HG03520 (cell line): ENCODE measurements around the gene TAOK1.

ENCODE experiments used
- ATAC-seq: cut with Tn5 transposase; IDR thresholded peaks from one replicate; pipeline ENCODE4 v1.9.1; 2021; ENCODE audit warnings: mild to moderate bottlenecking, moderate library complexity; ENCODE audit not compliant: unreplicated experiment

TAOK1 gene

GRCh38 chr17:29568331-29569244 lies 178.4 kb downstream of the TAOK1 start, which contains the start of gene TP53I13:
TSS of gene TP53I13 (plus strand) at chr17:29568701. CDS start at chr17:29568759, 58 bp downstream.
- peak; percentile 33 for ATAC-seq

- ATAC-seq, result no peak
Observed at GRCh38 chr17:29569245-29569950, 179.2 kb downstream of the TAOK1 start.

GRCh38 chr17:29570521-29570920 lies 180.4 kb downstream of the TAOK1 start:
- no peak for ATAC-seq

- no peak for ATAC-seq
Observed at GRCh38 chr17:29571486-29571882, 181.3 kb downstream of the TAOK1 start.

GRCh38 chr17:29571883-29572681 lies 181.9 kb downstream of the TAOK1 start:
- no peak for ATAC-seq

GRCh38 chr17:29572691-29573557 lies 182.8 kb downstream of the TAOK1 start:
- no peak for ATAC-seq

- ATAC-seq, result no peak
Observed at GRCh38 chr17:29573558-29573869, 183.4 kb downstream of the TAOK1 start.

GRCh38 chr17:29573871-29574731 lies 183.9 kb downstream of the TAOK1 start:
- ATAC-seq, result no peak

- ATAC-seq, result no peak
Observed at GRCh38 chr17:29574732-29575510, 184.8 kb downstream of the TAOK1 start.

- no peak for ATAC-seq
Observed at GRCh38 chr17:29575511-29576213, 185.5 kb downstream of the TAOK1 start.

- no peak for ATAC-seq
Observed at GRCh38 chr17:29576214-29577000, 186.2 kb downstream of the TAOK1 start.

- no peak for ATAC-seq
Observed at GRCh38 chr17:29577001-29577370, 186.8 kb downstream of the TAOK1 start.

- no peak for ATAC-seq
Observed at GRCh38 chr17:29577385-29578211, 187.4 kb downstream of the TAOK1 start.

- ATAC-seq, result no peak
Observed at GRCh38 chr17:29578626-29579485, 188.7 kb downstream of the TAOK1 start.
